GM12864 (cell line): ENCODE measurements around the gene MACROD2.

Experiments
- DNase-seq: peaks from one replicate; pipeline ENCODE4 v3.0.0-alpha.2; 2011; ENCODE audit warnings: low read depth
- H3K4me3 ChIP-seq: 2 replicates; pipeline ENCODE4 v1.5.1; 2011; ENCODE audit warnings: mild to moderate bottlenecking, low read depth, low read length, control low read depth
- CTCF ChIP-seq: IDR thresholded peaks from 2 replicates; pipeline ENCODE4 v1.5.1; 2011; ENCODE audit warnings: low read depth, mild to moderate bottlenecking, moderate library complexity, low read length, control low read depth, inconsistent platforms; ENCODE audit errors: missing control alignments

MACROD2 gene

GRCh38 chr20:14732996-14733395 is 737.7 kb downstream of the MACROD2 start:
- H3K4me3 ChIP-seq = no peak overlapping the region
- no peak for DNase-seq
- TF ChIP-seq CTCF = no peak

GRCh38 chr20:14740380-14740779 is 745.1 kb downstream of the MACROD2 start:
- no peak for DNase-seq
- no peak overlapping the region for H3K4me3 ChIP-seq
- no peak for TF ChIP-seq CTCF

GRCh38 chr20:14741616-14742015 is 746.3 kb downstream of the MACROD2 start:
- no peak for DNase-seq
- no peak overlapping the region for H3K4me3 ChIP-seq
- TF ChIP-seq CTCF = no peak

- no peak overlapping the region for H3K4me3 ChIP-seq
- TF ChIP-seq CTCF = no peak
- peak; percentile 5 for DNase-seq
These were observed 749.4 kb downstream of the MACROD2 start for GRCh38 chr20:14744723-14745122.

GRCh38 chr20:14745830-14746229 is 750.5 kb downstream of the MACROD2 start:
- no peak for DNase-seq
- TF ChIP-seq CTCF = no peak
- no peak overlapping the region for H3K4me3 ChIP-seq

GRCh38 chr20:14751191-14751590 is 755.9 kb downstream of the MACROD2 start:
- TF ChIP-seq CTCF = no peak
- no peak overlapping the region for H3K4me3 ChIP-seq
- no peak for DNase-seq

- H3K4me3 ChIP-seq = no peak overlapping the region
- TF ChIP-seq CTCF = no peak
- no peak for DNase-seq
These were observed 762.4 kb downstream of the MACROD2 start for GRCh38 chr20:14757728-14758127.
